GM12891 (cell line): ENCODE results near the gene ZNF343.

Experiments
- POLR2A ChIP-seq: IDR thresholded peaks from 2 replicates; pipeline ENCODE4 v1.6.1; 2011; ENCODE audit warnings: low read depth, low read length, control low read depth
- POLR2AphosphoS5 ChIP-seq: IDR thresholded peaks from 2 replicates; pipeline ENCODE4 v1.6.1; 2011; ENCODE audit warnings: low read depth, low read length, control low read depth
- SPI1 ChIP-seq: IDR thresholded peaks from 2 replicates; pipeline ENCODE4 v1.6.1; 2011; ENCODE audit warnings: low read depth, low read length, control low read depth
- TAF1 ChIP-seq: IDR thresholded peaks from 2 replicates; pipeline ENCODE4 v1.6.1; 2011; ENCODE audit warnings: low read depth, low read length, control low read depth

- TF ChIP-seq POLR2A (no peak), SPI1 (no peak), TAF1 (no peak), POLR2AphosphoS5 (no peak)
Measured at GRCh38 chr20:2521369-2522305, 12.9 kb upstream of the ZNF343 start.
